HG03097 (cell line): ENCODE data around the gene HNRNPM.
"Not testable (repeated sequence)": the region's sequence is repeated elsewhere in the genome, so short reads cannot be mapped to it uniquely, and the experiment has no call there.

Source experiments
- ATAC-seq: cut with Tn5 transposase; IDR thresholded peaks from one replicate; pipeline ENCODE4 v1.9.1; 2021; ENCODE audit not compliant: unreplicated experiment, low FRiP score

The HNRNPM gene

GRCh38 chr19:8506402-8506957 is 61.7 kb downstream of the HNRNPM start:
- ATAC-seq, result no peak

GRCh38 chr19:8510589-8511115 is 65.9 kb downstream of the HNRNPM start:
- ATAC-seq, result no peak

DNA sequence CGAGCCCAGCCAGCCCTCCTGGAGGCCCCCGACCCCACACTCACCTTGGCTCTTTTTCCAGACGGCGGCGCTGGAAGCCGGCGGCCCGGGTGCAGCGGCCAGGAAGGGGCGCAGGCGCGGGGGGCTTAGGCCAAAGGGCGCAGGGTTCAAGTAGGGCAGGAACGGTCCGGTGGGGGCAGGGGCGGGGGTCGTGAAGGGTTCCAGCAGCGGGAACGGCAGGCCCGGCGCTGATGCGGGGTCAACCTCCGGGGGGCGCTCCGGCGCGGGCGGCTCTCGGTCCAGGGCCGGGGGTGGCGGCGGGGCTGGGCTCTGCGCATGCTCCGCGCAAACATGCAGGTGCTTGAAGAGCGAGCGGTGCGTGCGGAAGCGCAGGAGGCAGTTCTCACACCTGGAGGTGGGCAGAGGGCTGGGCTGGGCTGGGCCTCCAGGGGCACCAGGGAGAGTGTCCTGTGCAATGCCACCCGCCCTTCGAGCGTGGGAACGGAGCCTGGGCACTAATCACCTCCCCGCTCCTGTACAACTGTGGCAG is 66.9 kb downstream of the HNRNPM start:
- no peak for ATAC-seq

DNA sequence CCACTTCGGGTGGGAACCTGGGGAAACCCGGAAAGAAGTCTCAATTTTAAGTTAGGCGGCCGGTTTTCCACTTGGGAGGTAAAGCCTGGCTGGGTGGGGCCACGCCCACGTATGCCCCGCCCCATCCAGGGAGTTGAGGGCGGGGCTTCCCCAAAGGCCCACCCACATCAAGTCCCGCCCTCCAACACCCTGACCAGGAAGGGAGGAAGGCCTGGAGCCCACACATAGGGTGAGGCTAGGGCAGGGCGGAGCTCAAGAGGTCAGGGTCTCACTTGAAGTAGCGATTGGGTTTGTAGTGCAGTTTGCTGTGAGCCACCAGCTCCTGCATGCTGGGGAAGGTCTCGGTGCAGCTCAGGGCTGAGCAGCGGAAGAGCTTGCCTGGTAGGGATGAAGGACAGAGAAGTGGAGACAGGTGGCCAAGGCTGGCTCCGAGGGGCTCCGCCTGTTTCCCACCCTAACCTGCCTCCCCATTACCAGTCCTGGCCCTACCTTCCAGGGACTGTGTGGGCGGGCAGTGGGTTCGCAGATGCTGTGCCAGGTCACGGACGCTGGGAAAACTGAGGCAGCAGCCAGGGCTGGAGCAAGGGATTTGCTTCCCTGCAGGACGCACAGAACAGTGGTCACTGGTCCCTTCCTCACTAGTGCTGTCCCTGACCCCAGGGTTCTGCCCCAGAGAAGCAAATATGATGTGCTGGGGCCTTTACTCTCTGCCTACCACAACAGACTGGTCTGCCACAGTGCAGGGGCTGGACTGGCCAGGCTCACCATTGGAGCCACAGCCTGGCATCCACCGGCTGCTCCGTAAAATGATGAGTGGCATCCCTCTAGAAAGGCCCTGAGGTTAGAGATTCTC is 67.6 kb downstream of the HNRNPM start:
- ATAC-seq, result no peak

DNA sequence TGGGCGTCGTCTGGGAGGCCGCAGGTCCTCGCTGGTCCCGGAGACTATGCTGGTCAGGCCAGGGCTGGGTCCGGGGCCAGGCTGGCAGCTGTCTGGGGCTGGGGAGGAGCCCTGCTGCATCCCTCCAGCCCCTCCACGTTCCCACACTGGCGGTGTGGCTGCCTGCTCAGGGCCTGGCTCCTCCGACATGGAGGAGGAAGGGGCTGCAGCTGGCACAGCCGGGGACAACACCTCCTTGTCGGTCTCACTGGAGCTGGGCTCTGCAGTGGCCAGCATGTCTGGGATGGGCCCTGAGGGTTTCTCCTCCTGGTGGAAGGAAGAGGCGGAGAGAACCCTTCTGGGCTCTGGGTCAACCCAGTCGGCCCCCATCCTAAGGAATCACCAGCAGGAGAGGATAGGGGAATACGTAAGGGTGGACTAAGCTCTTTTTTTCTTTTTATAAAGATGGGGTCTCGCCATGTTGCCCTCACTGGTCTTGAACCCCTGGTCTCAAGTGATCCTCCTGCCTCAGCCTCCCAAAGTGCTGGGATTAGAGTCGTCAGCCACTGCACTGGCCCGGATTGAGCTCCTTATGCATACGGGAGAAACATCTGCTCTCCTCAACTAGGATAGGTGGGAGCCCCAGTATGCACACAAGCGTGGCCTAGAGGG is 68.4 kb downstream of the HNRNPM start:
- no peak for ATAC-seq

DNA sequence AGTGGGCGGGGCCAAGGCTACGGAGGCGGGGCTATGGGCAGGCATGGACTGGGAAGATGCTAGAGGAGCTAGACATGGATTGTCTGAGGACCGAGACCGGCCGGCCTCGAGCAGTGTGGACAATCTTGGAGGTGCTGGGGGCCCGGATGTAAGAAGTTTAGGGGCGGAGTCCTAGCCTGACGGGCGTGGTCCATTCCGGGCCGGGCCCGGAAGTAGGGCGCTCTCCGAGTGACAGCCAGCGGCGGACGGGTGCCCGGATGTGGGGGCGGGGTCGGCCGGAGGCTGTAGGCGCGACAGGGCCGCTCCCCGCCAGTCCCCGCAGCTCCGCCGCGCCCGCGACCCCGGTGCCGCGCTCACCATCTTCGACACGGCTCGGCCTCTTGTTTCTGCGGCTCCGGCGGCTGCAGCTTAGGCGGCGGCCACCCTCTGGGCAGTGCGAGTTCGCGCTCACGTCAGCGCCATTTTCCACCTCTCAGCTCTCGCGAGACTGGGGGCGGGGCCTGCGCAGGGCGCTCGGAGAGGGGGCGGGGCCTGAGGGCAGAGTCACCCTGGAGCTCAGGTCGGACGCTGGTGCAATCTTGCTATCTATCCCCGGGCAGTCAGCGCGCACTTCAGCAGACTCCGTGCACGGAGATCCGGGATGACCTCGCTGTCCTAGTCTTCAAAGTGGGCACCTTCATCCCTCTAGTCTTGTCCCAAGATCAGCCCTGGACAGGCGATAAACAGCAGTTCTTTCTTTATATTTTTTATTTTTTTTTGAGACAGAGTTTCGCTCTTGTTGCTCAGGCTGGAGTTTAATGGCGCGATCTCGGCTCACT is 69.1 kb downstream of the HNRNPM start, which contains the start of gene ZNF414:
Gene ZNF414 (minus strand): TSS at position 481 of the 818 bp plus-strand sequence. CDS start 121 bp downstream, at position 360.
- ATAC-seq, result peak; percentile 88

GRCh38 chr19:8514505-8515009 is 69.8 kb downstream of the HNRNPM start:
- not testable (repeated sequence) for ATAC-seq

- ATAC-seq, result no peak
These were observed 70.5 kb downstream of the HNRNPM start for GRCh38 chr19:8515317-8515716.

DNA sequence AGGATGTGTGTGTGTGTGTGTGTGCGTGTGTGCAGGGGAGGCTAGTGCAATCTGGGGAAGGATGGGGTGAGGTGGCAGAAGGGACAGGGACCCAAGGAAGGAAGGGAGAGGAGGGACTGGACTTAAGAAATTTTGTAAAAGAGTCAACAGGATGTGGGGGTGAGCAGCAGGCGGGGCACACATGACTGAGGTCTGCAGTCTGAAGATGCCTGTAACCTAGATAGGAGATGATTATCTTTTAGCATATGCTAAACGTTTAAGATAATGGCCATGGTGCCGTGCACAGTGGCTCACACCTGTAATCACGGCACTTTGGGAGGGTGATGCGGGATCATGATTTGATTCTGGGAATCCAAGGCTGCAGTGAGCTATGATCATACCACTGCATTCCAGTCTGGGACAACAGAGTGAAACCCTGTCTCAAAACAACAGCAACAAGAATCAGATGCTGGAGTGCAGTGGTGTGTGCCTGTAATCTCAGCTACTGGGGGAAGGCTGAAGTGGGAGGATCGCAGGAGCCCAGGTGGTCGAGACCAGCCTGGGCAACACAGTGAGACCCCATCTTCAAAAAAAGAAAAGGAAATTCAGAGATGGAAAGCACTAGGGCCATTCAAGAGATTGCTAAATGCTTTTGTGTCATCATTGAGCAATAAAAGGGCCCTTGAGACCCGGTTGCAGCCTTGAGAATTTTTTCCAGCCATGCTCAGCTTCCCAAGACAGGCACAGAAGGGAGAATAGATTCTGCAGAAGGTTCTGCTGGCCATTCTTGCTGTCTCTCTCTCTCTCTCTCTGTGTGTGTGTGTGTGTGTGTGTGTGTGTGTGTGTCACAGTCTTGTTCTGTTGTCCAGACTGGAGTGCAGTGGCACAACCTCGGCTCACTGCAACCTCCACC is 73.0 kb downstream of the HNRNPM start:
- no peak for ATAC-seq

DNA sequence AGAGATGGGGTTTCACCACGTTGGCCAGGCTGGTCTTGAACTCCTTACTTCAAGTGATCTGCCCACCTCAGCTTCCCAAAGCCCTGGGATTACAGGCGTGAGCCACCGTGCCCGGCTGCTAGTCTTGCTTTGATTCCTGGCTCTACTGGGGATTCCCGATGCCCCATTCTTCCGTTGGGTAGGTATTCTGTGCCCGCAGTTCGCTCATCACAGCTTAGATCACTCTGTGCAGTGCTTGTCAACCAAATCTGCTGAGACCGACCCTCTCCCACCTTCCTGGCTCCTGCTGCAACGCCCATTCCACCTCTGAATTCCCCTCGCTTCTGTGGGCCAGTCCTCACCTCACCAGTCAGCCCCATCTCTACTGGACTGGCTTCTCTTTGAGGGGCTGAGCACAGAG is 73.8 kb downstream of the HNRNPM start:
- no peak for ATAC-seq

DNA sequence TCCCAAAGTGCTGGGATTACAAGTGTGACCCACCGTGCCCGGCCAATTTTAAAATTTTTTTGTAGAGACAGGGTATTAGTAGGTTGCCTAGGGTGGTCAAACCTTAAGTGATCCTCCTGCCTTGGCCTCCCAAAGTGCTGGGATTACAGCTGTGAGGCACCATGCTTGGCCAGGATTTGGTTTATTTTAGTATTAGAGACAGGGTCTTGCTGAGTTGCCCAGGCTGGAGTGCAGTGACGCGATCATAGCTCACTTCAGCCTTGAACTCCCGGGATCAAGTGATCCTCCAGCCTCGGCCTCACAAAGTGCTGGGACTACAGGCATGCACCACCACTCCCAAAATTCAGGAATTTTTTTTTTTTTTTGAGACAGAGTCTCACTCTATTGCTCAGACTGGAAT is 74.6 kb downstream of the HNRNPM start:
- ATAC-seq, result no peak

DNA sequence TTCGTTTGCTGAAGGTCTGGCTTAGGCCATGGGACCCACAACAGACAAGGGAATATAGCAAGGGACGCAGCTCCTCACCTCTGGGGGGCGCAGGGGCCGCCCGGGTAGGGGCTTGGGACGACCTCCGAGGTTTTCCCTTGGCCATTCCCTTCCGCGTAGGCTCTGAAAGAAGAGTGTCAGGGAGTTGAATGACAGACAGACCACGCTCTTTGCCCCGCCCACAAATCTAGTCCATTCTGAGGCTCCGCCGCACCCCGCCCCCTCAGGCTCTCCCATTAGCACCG is 80.6 kb downstream of the HNRNPM start:
- ATAC-seq, result no peak

GRCh38 chr19:8526345-8527091 is 81.7 kb downstream of the HNRNPM start:
- no peak for ATAC-seq

DNA sequence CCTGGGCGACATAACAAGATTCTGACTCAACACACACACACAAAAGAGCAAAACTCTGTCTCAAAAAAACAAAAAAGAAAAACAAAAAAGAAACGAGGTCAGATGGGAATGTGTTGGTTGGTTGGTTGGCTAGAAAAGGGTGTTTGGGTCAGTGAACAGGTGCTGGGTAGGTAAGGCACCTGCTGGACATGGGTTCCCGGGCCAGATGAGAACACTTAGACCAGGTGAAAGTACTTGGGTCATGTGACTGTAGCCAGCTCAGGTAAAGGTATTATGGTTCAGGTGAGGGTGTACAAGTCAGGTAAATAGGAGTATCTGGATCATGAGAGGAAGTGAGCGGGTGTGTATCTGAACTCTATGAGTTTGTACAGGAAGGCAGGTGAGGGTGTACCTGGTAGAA is 83.7 kb downstream of the HNRNPM start:
- no peak for ATAC-seq

DNA sequence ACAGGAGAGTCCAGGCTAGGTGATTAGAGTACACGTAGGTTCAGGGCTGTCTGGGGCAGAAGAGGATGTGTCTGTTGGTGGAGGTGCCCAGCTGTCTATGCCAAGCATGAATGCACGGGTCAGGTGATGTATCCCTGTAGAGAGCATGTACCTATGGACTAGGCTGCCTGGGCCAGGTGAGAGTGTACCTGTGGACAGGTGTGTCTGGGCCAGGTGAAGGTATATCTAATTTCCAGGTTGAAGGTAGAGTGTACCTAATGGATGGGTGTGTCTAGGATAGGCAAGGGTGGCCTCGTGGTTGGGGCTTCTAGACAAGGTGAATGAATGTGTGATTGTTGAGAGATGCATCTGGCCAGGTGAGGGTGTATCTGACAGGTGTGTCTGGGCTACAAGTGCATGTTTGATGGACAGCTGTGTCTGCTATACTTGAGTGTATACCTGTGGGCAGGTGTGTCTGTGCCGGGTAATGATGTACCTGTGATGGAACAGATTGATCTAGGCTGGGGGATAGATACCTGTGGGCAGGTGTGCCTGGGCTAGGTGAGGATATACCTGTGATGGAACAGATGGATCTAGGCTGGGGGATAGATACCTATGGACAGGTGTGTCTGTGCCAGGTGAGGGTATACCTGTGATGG is 84.7 kb downstream of the HNRNPM start:
- ATAC-seq, result no peak

GRCh38 chr19:8530061-8530679 is 85.4 kb downstream of the HNRNPM start:
- no peak for ATAC-seq

- ATAC-seq, result no peak
These were observed 86.7 kb downstream of the HNRNPM start for GRCh38 chr19:8531470-8531869.

DNA sequence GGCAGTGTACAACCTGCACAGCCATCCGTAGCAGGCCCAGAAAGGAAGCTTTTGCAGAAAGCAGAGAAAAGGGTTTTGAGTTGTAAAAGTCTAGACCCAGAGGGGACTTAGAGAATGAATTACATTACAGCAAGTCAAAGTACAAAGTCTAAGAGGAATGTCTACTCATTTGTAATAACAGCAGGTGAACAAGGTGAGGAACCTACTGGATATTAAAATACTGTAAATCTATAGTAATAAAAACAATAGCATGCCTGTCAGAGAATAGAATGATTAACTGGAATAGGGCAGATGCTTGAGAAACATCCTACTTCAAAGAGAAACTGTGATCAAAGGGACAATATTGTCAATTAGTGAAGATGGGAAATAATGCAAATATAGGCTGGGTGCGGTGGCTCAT is 87.5 kb downstream of the HNRNPM start:
- ATAC-seq, result no peak
